Mesodermal cell (in vitro differentiated cells): Measurements from ENCODE around the gene EHMT1.

Source experiments
- H3K27ac ChIP-seq: 2 replicates; pipeline ENCODE4 v1.7.0; 2013; ENCODE audit warnings: mild to moderate bottlenecking, low read depth, low read length, moderate library complexity; ENCODE audit not compliant: severe bottlenecking
- H3K36me3 ChIP-seq: 2 replicates; pipeline ENCODE4 v1.7.1; 2013; ENCODE audit warnings: mild to moderate bottlenecking, low read length, moderate library complexity; ENCODE audit not compliant: control insufficient read depth, insufficient read depth
- H3K4me1 ChIP-seq: one replicate; pipeline ENCODE4 v1.7.1; 2013; ENCODE audit warnings: mild to moderate bottlenecking, low read length; ENCODE audit not compliant: insufficient read depth, control insufficient read depth, poor library complexity, severe bottlenecking
- H3K4me3 ChIP-seq: 2 replicates; pipeline ENCODE4 v1.7.0; 2013; ENCODE audit warnings: low read length, control low read depth, mild to moderate bottlenecking; ENCODE audit not compliant: insufficient read depth, poor library complexity, severe bottlenecking; ENCODE audit errors: extremely low read depth
- H3K9me3 ChIP-seq: 2 replicates; pipeline ENCODE4 v1.7.1; 2013; ENCODE audit warnings: mild to moderate bottlenecking, low read length, moderate library complexity; ENCODE audit not compliant: control insufficient read depth
- WGBS, 2 experiments: methylation state at CpG; one replicate each; pipeline ENCODE4 v1.1.5; 2013; ENCODE audit warnings: missing lambda C conversion rate in 2 of 2; ENCODE audit not compliant: insufficient coverage in 2 of 2; 5-methylcytosine and 5-hydroxymethylcytosine counted together

The EHMT1 gene

GRCh38 chr9:137743695-137744094, 124.9 kb downstream of the EHMT1 start:
- 97 to 99% methylated on average over 17 to 19 of the region's 19 CpGs for WGBS, 2 experiments
- H3K4me3 ChIP-seq = no peak overlapping the region
- no peak overlapping the region for H3K27ac ChIP-seq
- peaks cover 75% of the 10 kb centered on the region for H3K36me3 ChIP-seq
- H3K9me3 ChIP-seq = no peaks in the 10 kb centered on the region
- peaks cover 23% of the 10 kb centered on the region for H3K4me1 ChIP-seq

- 88 to 94% methylated on average over 7 to 10 of the region's 11 CpGs for WGBS, 2 experiments
- no peaks in the 10 kb centered on the region for H3K9me3 ChIP-seq
- H3K27ac ChIP-seq = no peak overlapping the region
- H3K4me1 ChIP-seq = peaks cover 23% of the 10 kb centered on the region
- no peak overlapping the region for H3K4me3 ChIP-seq
- H3K36me3 ChIP-seq = peaks cover 79% of the 10 kb centered on the region
Observed at GRCh38 chr9:137744632-137745183, 125.9 kb downstream of the EHMT1 start.

GRCh38 chr9:137745541-137745991, 126.8 kb downstream of the EHMT1 start:
- Histone ChIP-seq H3K27ac (peak overlapping the region; percentile 84), H3K9me3 (no peaks in the 10 kb centered on the region), H3K36me3 (peaks cover 73% of the 10 kb centered on the region), H3K4me3 (no peak overlapping the region), H3K4me1 (peaks cover 23% of the 10 kb centered on the region)
- 61 to 70% methylated on average over 5 to 9 of the region's 10 CpGs for WGBS, 2 experiments

GRCh38 chr9:137748311-137748710, 129.5 kb downstream of the EHMT1 start:
- Histone ChIP-seq H3K4me3 (no peak overlapping the region), H3K9me3 (no peaks in the 10 kb centered on the region), H3K27ac (no peak overlapping the region), H3K4me1 (peaks cover 14% of the 10 kb centered on the region), H3K36me3 (peaks cover 80% of the 10 kb centered on the region)
- 95 to 96% methylated on average over 12 to 13 of the region's 15 CpGs for WGBS, 2 experiments

- peaks cover 14% of the 10 kb centered on the region for H3K4me1 ChIP-seq
- peaks cover 80% of the 10 kb centered on the region for H3K36me3 ChIP-seq
- WGBS, 2 experiments = 80 to 94% methylated on average over 2 to 3 of the region's 3 CpGs
- no peaks in the 10 kb centered on the region for H3K9me3 ChIP-seq
- H3K4me3 ChIP-seq = no peak overlapping the region
- H3K27ac ChIP-seq = no peak overlapping the region
Observed at GRCh38 chr9:137748741-137749140, 129.9 kb downstream of the EHMT1 start.

- Histone ChIP-seq H3K4me1 (peaks cover 11% of the 10 kb centered on the region), H3K4me3 (no peak overlapping the region), H3K36me3 (peaks cover 80% of the 10 kb centered on the region), H3K9me3 (no peaks in the 10 kb centered on the region), H3K27ac (no peak overlapping the region)
- 95 to 100% methylated on average over 4 of the region's 4 CpGs for WGBS, 2 experiments
Observed at GRCh38 chr9:137749511-137749910, 130.7 kb downstream of the EHMT1 start.

GRCh38 chr9:137750007-137750406, 131.2 kb downstream of the EHMT1 start:
- peaks cover 8% of the 10 kb centered on the region for H3K4me1 ChIP-seq
- H3K27ac ChIP-seq = no peak overlapping the region
- peaks cover under 1% of the 10 kb centered on the region for H3K9me3 ChIP-seq
- WGBS, 2 experiments = no CpG with 5 or more reads among the region's 3 CpGs
- H3K36me3 ChIP-seq = peaks cover 80% of the 10 kb centered on the region
- no peak overlapping the region for H3K4me3 ChIP-seq

- Histone ChIP-seq H3K4me1 (peaks cover 4% of the 10 kb centered on the region), H3K27ac (no peak overlapping the region), H3K9me3 (peaks cover 6% of the 10 kb centered on the region), H3K4me3 (no peak overlapping the region), H3K36me3 (peaks cover 82% of the 10 kb centered on the region)
- 93 to 94% methylated on average over 8 to 10 of the region's 10 CpGs for WGBS, 2 experiments
Observed at GRCh38 chr9:137750566-137750965, 131.8 kb downstream of the EHMT1 start.

- Histone ChIP-seq H3K27ac (no peak overlapping the region), H3K4me1 (no peaks in the 10 kb centered on the region), H3K9me3 (peaks cover 7% of the 10 kb centered on the region), H3K36me3 (peaks cover 86% of the 10 kb centered on the region), H3K4me3 (no peak overlapping the region)
- 93 to 94% methylated on average over 4 to 5 of the region's 5 CpGs for WGBS, 2 experiments
Observed at GRCh38 chr9:137751616-137752015, 132.8 kb downstream of the EHMT1 start.

- Histone ChIP-seq H3K27ac (no peak overlapping the region), H3K4me3 (no peak overlapping the region), H3K36me3 (peaks cover 85% of the 10 kb centered on the region), H3K9me3 (peaks cover 7% of the 10 kb centered on the region), H3K4me1 (peaks cover 6% of the 10 kb centered on the region)
- WGBS, 2 experiments = 89 to 100% methylated on average over 7 to 13 of the region's 14 CpGs
Observed at GRCh38 chr9:137752426-137752825, 133.6 kb downstream of the EHMT1 start.

GRCh38 chr9:137753192-137753765, 134.5 kb downstream of the EHMT1 start:
- 96 to 99% methylated on average over 16 to 17 of the region's 22 CpGs for WGBS, 2 experiments
- Histone ChIP-seq H3K9me3 (peaks cover 7% of the 10 kb centered on the region), H3K4me1 (peaks cover 14% of the 10 kb centered on the region), H3K27ac (no peak overlapping the region), H3K4me3 (no peak overlapping the region), H3K36me3 (peaks cover 84% of the 10 kb centered on the region)
